CD4-positive, alpha-beta T cell (primary cell): ENCODE results near the gene MRPS5. TPM values are rescaled to one million over a fixed set of nuclear protein-coding genes. Genes with fewer than 3 reads are reported as not detected.

Experiments
- ATAC-seq: fragments of 200-7000 bp; cut with Tn5 transposase; one replicate; pipeline ENCODE4 v1.10.0; 2022; ENCODE audit warnings: mild to moderate bottlenecking; ENCODE audit not compliant: poor library complexity
- CTCF ChIA-PET: fragments of 350-600 bp; sonication (Branson Sonifier 250); formaldehyde crosslinking; loops from one replicate; lab custom pipeline; 2021; ENCODE audit warnings: antibody characterized with exemption, inconsistent platforms; lab: Charles Lee
- POLR2A ChIA-PET: fragments of 350-600 bp; sonication (Branson Sonifier 250); formaldehyde crosslinking; loops from one replicate; lab custom pipeline; 2021; ENCODE audit warnings: antibody characterized with exemption, inconsistent platforms; lab: Charles Lee
- DNase-seq, 14 experiments: peaks; one replicate each; pipeline ENCODE4 v3.0.0-alpha.2; 2013 to 2020; ENCODE audit warnings: mixed read lengths in 2 of 14
- H3K27ac ChIP-seq, 2 donors: one replicate each; pipeline versions ENCODE4 v1.5.1 to v1.7.0; 2013; ENCODE audit warnings: low read length in 2 of 2, low read depth in 1 of 2, mild to moderate bottlenecking in 1 of 2
- H3K27me3 ChIP-seq, 2 experiments: 1 replicate in 1 of 2; 2 replicates in 1 of 2; pipeline versions ENCODE4 v1.6.1 to v1.7.0; 2013; ENCODE audit warnings: low read length in 2 of 2, control low read depth in 1 of 2, mild to moderate bottlenecking in 1 of 2, moderate library complexity in 1 of 2; ENCODE audit not compliant: insufficient read depth in 2 of 2, control insufficient read depth in 1 of 2
- H3K36me3 ChIP-seq: one replicate; pipeline ENCODE4 v1.6.1; 2013; ENCODE audit warnings: low read length, control low read depth; ENCODE audit not compliant: insufficient read depth
- H3K4me1 ChIP-seq: one replicate; pipeline ENCODE4 v1.6.1; 2013; ENCODE audit warnings: low read length, control low read depth; ENCODE audit not compliant: insufficient read depth
- H3K4me3 ChIP-seq: one replicate; pipeline ENCODE4 v1.5.1; 2013; ENCODE audit warnings: mild to moderate bottlenecking, low read length, moderate library complexity
- H3K9me3 ChIP-seq, 2 experiments: 1 replicate in 1 of 2; 2 replicates in 1 of 2; pipeline versions ENCODE4 v1.6.1 to v1.7.0; 2013; ENCODE audit warnings: low read length in 2 of 2, mild to moderate bottlenecking in 2 of 2, control low read depth in 1 of 2, moderate library complexity in 1 of 2; ENCODE audit not compliant: control insufficient read depth in 1 of 2, insufficient read depth in 1 of 2
- H3K27ac Mint-ChIP-seq: one replicate; pipeline ENCODE4 v1.8.0; 2020; ENCODE audit warnings: mixed read lengths
- H3K27me3 Mint-ChIP-seq: one replicate; pipeline ENCODE4 v1.8.0; 2021; ENCODE audit warnings: mixed read lengths
- H3K36me3 Mint-ChIP-seq: one replicate; pipeline ENCODE4 v1.8.0; 2021; ENCODE audit warnings: low read depth, mixed read lengths
- H3K4me1 Mint-ChIP-seq: one replicate; pipeline ENCODE4 v1.8.0; 2021; ENCODE audit warnings: low read depth, mixed read lengths
- H3K4me3 Mint-ChIP-seq: one replicate; pipeline ENCODE4 v1.8.0; 2020; ENCODE audit warnings: mild to moderate bottlenecking, mixed read lengths
- H3K9me3 Mint-ChIP-seq: one replicate; pipeline ENCODE4 v1.8.0; 2020; ENCODE audit warnings: mixed read lengths
- intact Hi-C, 2 experiments: fragments of 100-400 bp; cut with DNase I in 1 of 2; cut with micrococcal nuclease in 1 of 2; formaldehyde crosslinking; loops; one replicate each; pipeline versions ENCODE4 v1.15.1 to v1.9.0; 2023 to 2025; cut with DNase I, micrococcal nuclease
- total RNA-seq, 174 experiments: library from RNA in 2 of 174; stranded (reverse) in 2 of 174; gene quantifications; one replicate each; pipeline ENCODE4 v1.2.3 and lab custom pipeline; 2021 to 2026
- TF ChIP-seq, protein P1 (sequence below): fragments of 200-600 bp; IDR thresholded peaks from one replicate; pipeline ENCODE4 v1.8.0; 2022; ENCODE audit warnings: antibody characterized with exemption, mild to moderate bottlenecking

Gene MRPS5
- total RNA-seq, 2 experiments from 2014 or later = 15.3 to 16.3 TPM

DNA sequence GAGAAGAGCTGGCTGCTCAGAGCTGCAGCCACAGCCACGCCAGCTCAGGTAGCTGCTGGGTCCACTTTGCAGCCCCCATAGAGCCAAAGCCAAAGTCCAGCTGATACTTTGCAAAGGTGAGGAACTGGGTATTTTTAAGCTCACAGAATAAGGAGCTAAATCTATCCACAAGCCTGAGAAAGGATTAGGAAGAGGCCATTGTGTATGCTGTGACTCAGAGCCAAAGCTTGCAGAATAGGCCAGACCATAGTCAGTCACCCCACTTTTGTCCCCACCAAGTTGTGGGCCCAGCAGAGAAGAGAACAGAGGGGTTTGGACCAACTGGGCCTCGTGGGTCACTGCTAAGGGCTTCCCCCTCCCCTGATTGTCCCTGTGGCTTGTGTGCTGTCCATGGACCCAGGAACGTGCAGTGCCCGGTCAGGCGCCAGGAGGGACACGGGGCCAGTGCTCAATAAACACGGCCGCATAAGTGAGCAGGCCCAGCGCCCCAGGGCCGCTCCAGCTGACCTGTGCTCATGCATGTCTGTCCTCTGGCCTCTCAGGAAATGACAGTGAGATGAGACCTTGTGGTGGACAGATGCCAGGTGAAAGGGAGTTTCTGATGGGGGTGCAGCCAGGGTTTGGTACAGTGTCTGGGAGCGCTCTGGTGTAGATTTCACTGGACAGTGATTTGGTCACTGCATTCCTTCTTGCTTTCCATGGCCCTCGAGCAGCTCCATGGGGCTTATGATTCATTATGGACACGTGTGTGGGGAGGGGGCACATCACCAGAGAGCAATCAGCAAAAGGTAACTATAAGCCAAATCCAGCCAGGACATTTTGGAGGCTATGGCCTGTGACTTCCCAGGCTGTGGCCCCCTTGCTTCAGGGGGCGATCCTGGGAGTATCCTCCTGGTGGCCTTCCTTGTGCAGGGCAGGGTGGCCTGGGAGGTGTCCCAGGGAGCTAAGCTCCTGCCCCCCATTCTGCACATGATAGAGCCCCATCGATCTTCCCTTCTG lies 64.8 kb downstream of the MRPS5 start:
- ATAC-seq = no peak
- Histone ChIP-seq H3K36me3 (peaks cover 18% of the 10 kb centered on the region), H3K27me3 (no peaks in the 10 kb centered on the region), H3K4me1 (peaks cover 68% of the 10 kb centered on the region), H3K27ac (no peak overlapping the region), H3K9me3 (no peaks in the 10 kb centered on the region), H3K4me3 (no peak overlapping the region)
- TF ChIP-seq, protein P1, sequence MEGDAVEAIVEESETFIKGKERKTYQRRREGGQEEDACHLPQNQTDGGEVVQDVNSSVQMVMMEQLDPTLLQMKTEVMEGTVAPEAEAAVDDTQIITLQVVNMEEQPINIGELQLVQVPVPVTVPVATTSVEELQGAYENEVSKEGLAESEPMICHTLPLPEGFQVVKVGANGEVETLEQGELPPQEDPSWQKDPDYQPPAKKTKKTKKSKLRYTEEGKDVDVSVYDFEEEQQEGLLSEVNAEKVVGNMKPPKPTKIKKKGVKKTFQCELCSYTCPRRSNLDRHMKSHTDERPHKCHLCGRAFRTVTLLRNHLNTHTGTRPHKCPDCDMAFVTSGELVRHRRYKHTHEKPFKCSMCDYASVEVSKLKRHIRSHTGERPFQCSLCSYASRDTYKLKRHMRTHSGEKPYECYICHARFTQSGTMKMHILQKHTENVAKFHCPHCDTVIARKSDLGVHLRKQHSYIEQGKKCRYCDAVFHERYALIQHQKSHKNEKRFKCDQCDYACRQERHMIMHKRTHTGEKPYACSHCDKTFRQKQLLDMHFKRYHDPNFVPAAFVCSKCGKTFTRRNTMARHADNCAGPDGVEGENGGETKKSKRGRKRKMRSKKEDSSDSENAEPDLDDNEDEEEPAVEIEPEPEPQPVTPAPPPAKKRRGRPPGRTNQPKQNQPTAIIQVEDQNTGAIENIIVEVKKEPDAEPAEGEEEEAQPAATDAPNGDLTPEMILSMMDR = no peak
- H3K27me3 Mint-ChIP-seq = no peaks in the 10 kb centered on the region
- peaks cover 19% of the 10 kb centered on the region for H3K36me3 Mint-ChIP-seq
- H3K27ac Mint-ChIP-seq = no peak overlapping the region
- ChIA-PET CTCF (interaction anchor here (1.4 to 4.4 kb wide), 2 partner anchors 19 to 34 kb away, joined by 6 to 25 read pairs; no protein-coding TSS in a partner anchor), POLR2A (interaction anchor here (1.0 to 17.1 kb wide), 7 partner anchors 8 to 34 kb away, joined by 3 to 295 read pairs (median 5); partner anchors contain the start of gene MAL)
- H3K9me3 Mint-ChIP-seq = no peaks in the 10 kb centered on the region
- intact Hi-C loops = loop anchor here in 1 of 2 experiments (5.0 kb wide), 1 partner anchor 34 kb away; no protein-coding TSS in a partner anchor
- peaks cover 70% of the 10 kb centered on the region for H3K4me1 Mint-ChIP-seq
- peak in 1 of 14 experiments; percentile 23 for DNase-seq
- no peak overlapping the region for H3K4me3 Mint-ChIP-seq

DNA sequence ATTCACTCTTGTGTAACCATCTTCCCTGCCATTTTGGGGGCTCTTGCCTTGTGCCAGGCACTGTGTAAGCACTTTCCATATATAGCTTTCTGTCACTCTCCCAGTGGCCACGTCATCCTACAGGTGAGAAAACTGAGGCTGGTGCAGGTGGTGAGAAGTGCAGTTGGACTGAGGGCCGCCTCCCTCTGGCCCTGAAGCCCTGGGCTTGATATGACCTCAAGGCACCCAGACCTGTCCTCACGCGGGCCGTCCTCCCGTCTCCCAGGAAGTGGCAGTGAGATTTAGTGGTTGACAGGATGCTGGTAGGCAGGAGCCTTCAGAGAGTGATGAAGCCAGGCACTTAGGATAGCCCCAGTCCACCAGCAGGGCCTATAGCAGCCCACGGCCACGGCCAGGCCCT lies 65.6 kb downstream of the MRPS5 start:
- peak overlapping the region; percentile 83 for H3K27ac Mint-ChIP-seq
- TF ChIP-seq, protein P1 = no peak
- H3K27ac ChIP-seq = no peak overlapping the region

DNA sequence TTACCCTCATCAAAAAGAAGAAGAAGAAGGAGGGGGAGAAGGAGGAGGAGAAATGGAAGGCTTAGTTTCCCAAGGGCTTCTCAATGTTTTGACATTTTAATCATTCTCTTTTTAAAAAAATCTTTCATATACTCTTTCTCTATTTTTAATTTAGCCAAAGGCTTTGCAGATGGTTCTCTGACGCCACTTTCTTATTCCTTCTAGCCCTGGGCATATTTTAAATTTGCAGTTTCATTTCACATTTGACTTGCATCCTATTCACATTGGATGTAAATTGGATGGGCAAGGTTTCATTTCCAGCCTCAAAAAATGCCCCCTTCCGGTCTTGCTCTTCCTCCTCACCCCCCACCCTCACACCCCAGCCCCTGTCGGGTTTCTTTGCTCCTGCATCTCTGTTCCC lies 66.3 kb downstream of the MRPS5 start:
- peaks cover 79% of the 10 kb centered on the region for H3K4me1 Mint-ChIP-seq
- DNase-seq (peak in 1 of 14 experiments; percentile 1), ATAC-seq (no peak)
- ChIA-PET CTCF (interaction anchor here (4.0 to 4.4 kb wide), 2 partner anchors 21 to 32 kb away, joined by 25 to 37 read pairs; no protein-coding TSS in a partner anchor), POLR2A (interaction anchor here (2.0 to 17.1 kb wide), 5 partner anchors 11 to 33 kb away, joined by 5 to 295 read pairs (median 37); partner anchors contain the start of gene MAL)
- H3K27me3 Mint-ChIP-seq = no peaks in the 10 kb centered on the region
- TF ChIP-seq, protein P1 = no peak
- peak overlapping the region; percentile 83 for H3K27ac Mint-ChIP-seq
- H3K36me3 Mint-ChIP-seq = peaks cover 34% of the 10 kb centered on the region
- no peaks in the 10 kb centered on the region for H3K9me3 ChIP-seq
- H3K4me1 ChIP-seq = peaks cover 68% of the 10 kb centered on the region
- no peaks in the 10 kb centered on the region for H3K27me3 ChIP-seq
- no peaks in the 10 kb centered on the region for H3K9me3 Mint-ChIP-seq
- no peak overlapping the region for H3K27ac ChIP-seq
- peaks cover 30% of the 10 kb centered on the region for H3K36me3 ChIP-seq
- intact Hi-C loops = loop anchor here (2.0 to 5.0 kb wide), 3 partner anchors 20 to 33 kb away; no protein-coding TSS in a partner anchor
- H3K4me3 ChIP-seq = no peak overlapping the region
- no peak overlapping the region for H3K4me3 Mint-ChIP-seq

More for the DNA sequence above, 65.6 kb downstream of the MRPS5 start:
- ChIA-PET POLR2A (interaction anchor here (1.0 to 17.1 kb wide), 6 partner anchors 14 to 34 kb away, joined by 3 to 295 read pairs (median 21); partner anchors contain the start of gene MAL), CTCF (interaction anchor here (1.4 to 4.4 kb wide), 2 partner anchors 20 to 33 kb away, joined by 6 to 25 read pairs; no protein-coding TSS in a partner anchor)
- peaks cover 65% of the 10 kb centered on the region for H3K4me1 ChIP-seq
- DNase-seq (no peak), ATAC-seq (no peak)
- Mint-ChIP-seq H3K27me3 (no peaks in the 10 kb centered on the region), H3K36me3 (peaks cover 26% of the 10 kb centered on the region), H3K4me3 (no peak overlapping the region), H3K9me3 (no peaks in the 10 kb centered on the region), H3K4me1 (peaks cover 72% of the 10 kb centered on the region)
- no peaks in the 10 kb centered on the region for H3K9me3 ChIP-seq
- peaks cover 24% of the 10 kb centered on the region for H3K36me3 ChIP-seq
- intact Hi-C loops = loop anchor here in 1 of 2 experiments (5.0 kb wide), 1 partner anchor 34 kb away; no protein-coding TSS in a partner anchor
- H3K4me3 ChIP-seq = no peak overlapping the region
- no peaks in the 10 kb centered on the region for H3K27me3 ChIP-seq
